Stomach (tissue), 9 donors: Measurements from ENCODE around the gene TMEM250. TPM values are rescaled to one million over a fixed set of nuclear protein-coding genes. Genes with fewer than 3 reads are reported as not detected.

Source experiments
- DNase-seq, 2 donors: peaks; one replicate each; pipeline versions ENCODE4 v3.0.0 to v3.0.0-alpha.2; 2013 to 2019
- H3K27ac ChIP-seq, 5 donors: fragments of 200-600 bp in 4 of 5; sonication (generic) in 4 of 5; one replicate each; pipeline ENCODE4 v1.5.1; 2013 to 2019; ENCODE audit warnings: mild to moderate bottlenecking in 1 of 5, moderate library complexity in 1 of 5
- H3K27me3 ChIP-seq, 3 donors: fragments of 200-600 bp; sonication (generic); one replicate each; pipeline ENCODE4 v1.5.1; 2017 to 2019; ENCODE audit warnings: mixed run types in 1 of 3
- H3K36me3 ChIP-seq, 4 donors: fragments of 200-600 bp; sonication (generic); 1 replicate in 3 of 4; 2 replicates in 1 of 4; pipeline ENCODE4 v1.5.1; 2016 to 2019
- H3K4me1 ChIP-seq, 4 donors: fragments of 200-600 bp; sonication (generic); one replicate each; pipeline ENCODE4 v1.5.1; 2016 to 2019
- H3K4me3 ChIP-seq, 4 donors: fragments of 200-600 bp; sonication (generic) in 3 of 4; one replicate each; pipeline ENCODE4 v1.5.1; 2016 to 2019; ENCODE audit warnings: mild to moderate bottlenecking in 1 of 4
- H3K9me3 ChIP-seq, 4 donors: fragments of 200-600 bp; sonication (generic); one replicate each; pipeline ENCODE4 v1.5.1; 2016 to 2019
- CTCF ChIP-seq, 7 experiments: fragments of 450-650 bp in 4 of 7; fragments of 200-600 bp in 3 of 7; sonication (generic) in 3 of 7; IDR thresholded peaks; one replicate each; pipeline ENCODE4 v1.5.1; 2016 to 2019; ENCODE audit warnings: antibody characterized with exemption in 7 of 7, control low read depth in 2 of 7, mild to moderate bottlenecking in 1 of 7
- EP300 ChIP-seq: sonication (generic); formaldehyde crosslinking; IDR thresholded peaks from one replicate; pipeline ENCODE4 v1.6.1; 2017; ENCODE audit warnings: antibody characterized with exemption
- POLR2A ChIP-seq, 4 donors: fragments of 450-650 bp; IDR thresholded peaks; one replicate each; pipeline ENCODE4 v1.6.1; 2016; ENCODE audit warnings: antibody characterized with exemption in 4 of 4, control low read depth in 2 of 4, mild to moderate bottlenecking in 1 of 4, moderate library complexity in 1 of 4
- POLR2AphosphoS5 ChIP-seq, 3 donors: sonication (generic); formaldehyde crosslinking; IDR thresholded peaks; one replicate each; pipeline ENCODE4 v1.6.1; 2016; ENCODE audit warnings: antibody characterized with exemption in 3 of 3
- WGBS, 5 donors: extraction: QIAGEN DNeasy Blood & Tissue Kit in 3 of 5; methylation state at CpG; one replicate each; pipeline versions ENCODE4 v1.1.5 to v1.1.7; 2013 to 2018; 5-methylcytosine and 5-hydroxymethylcytosine counted together
- intact Hi-C: fragments of 100-400 bp; cut with DNase I; formaldehyde crosslinking; loops from one replicate; pipeline ENCODE4 v1.15.1; 2023; ENCODE audit warnings: low total_unique reads
- polyA plus RNA-seq, 3 donors: library from polyadenylated mRNA; stranded (reverse); fragments of 200-250 nt; gene quantifications; one replicate each; pipeline ENCODE4 v1.2.3, GENCODE V29; 2013
- total RNA-seq, 5 donors: library from RNA; depleted of rRNA; stranded (reverse); fragments of >200 nt; gene quantifications; one replicate each; pipeline versions ENCODE4 v1.1.0 to v1.2.3, GENCODE V29; 2014 to 2016
- donor health status: healthy with polysubstance abuse.
- donor health status: Bipolar disorder and iron deficiency.
- donor health status: healthy.

The TMEM250 gene
- total and polyA plus RNA-seq, 8 donors, result 15.6 to 105 (median 22.6) TPM

GRCh38 chr9:136078024-136078423, 40.7 kb downstream of the TMEM250 start:
- peaks cover 0 to 15% (median 13%) of the 10 kb centered on the region in 4 donors for H3K36me3 ChIP-seq
- no peak for DNase-seq
- intact Hi-C loops, result no loop called here
- no peak overlapping the region for H3K4me3 ChIP-seq
- H3K27me3 ChIP-seq, result no peaks in the 10 kb centered on the region
- H3K4me1 ChIP-seq, result peaks cover 36 to 94% (median 64%) of the 10 kb centered on the region in 4 donors
- TF ChIP-seq POLR2A (IDR thresholded peaks at IDR 0.05) (no peak), POLR2AphosphoS5 (IDR thresholded peaks at IDR 0.05) (no peak), EP300 (no peak), CTCF (IDR thresholded peaks at IDR 0.05) (no peak)
- peak overlapping the region in 2 of 5 donors; percentile 74 to 83 for H3K27ac ChIP-seq
- WGBS, 5 donors, result 74 to 90% (median 84%) methylated on average over 12 of the region's 12 CpGs
- H3K9me3 ChIP-seq, result no peaks in the 10 kb centered on the region

GRCh38 chr9:136077491-136077890, 41.2 kb downstream of the TMEM250 start:
- DNase-seq, result no peak
- no peaks in the 10 kb centered on the region for H3K27me3 ChIP-seq
- H3K4me3 ChIP-seq, result no peak overlapping the region
- TF ChIP-seq CTCF (IDR thresholded peaks at IDR 0.05) (no peak), POLR2A (IDR thresholded peaks at IDR 0.05) (no peak), POLR2AphosphoS5 (IDR thresholded peaks at IDR 0.05) (no peak), EP300 (no peak)
- intact Hi-C loops, result no loop called here
- peaks cover 34 to 89% (median 58%) of the 10 kb centered on the region in 4 donors for H3K4me1 ChIP-seq
- 72 to 90% (median 81%) methylated on average over 8 of the region's 8 CpGs for WGBS, 5 donors
- H3K36me3 ChIP-seq, result peaks cover 0 to 15% (median 11%) of the 10 kb centered on the region in 4 donors
- H3K9me3 ChIP-seq, result no peaks in the 10 kb centered on the region
- H3K27ac ChIP-seq, result peak overlapping the region in 2 of 5 donors; percentile 44 to 74

- Histone ChIP-seq H3K4me3 (no peak overlapping the region), H3K27me3 (no peaks in the 10 kb centered on the region), H3K9me3 (no peaks in the 10 kb centered on the region), H3K4me1 (peaks cover 19 to 75% (median 44%) of the 10 kb centered on the region in 4 donors), H3K36me3 (peaks cover 0 to 15% (median 11%) of the 10 kb centered on the region in 4 donors), H3K27ac (peak overlapping the region in 2 of 5 donors; percentile 4 to 51)
- intact Hi-C loops, result no loop called here
- peak in 1 of 2 donors; percentile 3 for DNase-seq
- TF ChIP-seq POLR2A (IDR thresholded peaks at IDR 0.05) (no peak), CTCF (IDR thresholded peaks at IDR 0.05) (no peak), POLR2AphosphoS5 (IDR thresholded peaks at IDR 0.05) (no peak), EP300 (no peak)
- WGBS, 5 donors, result 67 to 84% (median 81%) methylated on average over 24 to 26 of the region's 26 CpGs
Measured at GRCh38 chr9:136075881-136076678, 42.6 kb downstream of the TMEM250 start.

- Histone ChIP-seq H3K4me3 (no peak overlapping the region), H3K9me3 (no peaks in the 10 kb centered on the region), H3K4me1 (peaks cover 12 to 67% (median 36%) of the 10 kb centered on the region in 4 donors), H3K27me3 (no peaks in the 10 kb centered on the region), H3K27ac (no peak overlapping the region), H3K36me3 (peaks cover 0 to 15% (median 11%) of the 10 kb centered on the region in 4 donors)
- DNase-seq, result no peak
- intact Hi-C loops, result no loop called here
- WGBS, 5 donors, result 81 to 90% (median 84%) methylated on average over 28 to 35 of the region's 35 CpGs
- TF ChIP-seq CTCF (IDR thresholded peaks at IDR 0.05) (no peak), EP300 (no peak), POLR2A (IDR thresholded peaks at IDR 0.05) (no peak), POLR2AphosphoS5 (IDR thresholded peaks at IDR 0.05) (no peak)
Measured at GRCh38 chr9:136075134-136075841, 43.4 kb downstream of the TMEM250 start.
